OCI-LY3 (cell line): Measurements from ENCODE around the gene CIT.
A peak's percentile ranks its signal among the peaks of the same experiment; 100 is the strongest.

ENCODE experiments used
- H2AFZ ChIP-seq: fragments of 200-600, 300-600 bp; shearing (Covaris generic); 2 replicates; pipeline ENCODE4 v1.6.0; 2014; ENCODE audit warnings: antibody characterized with exemption, low read depth, low read length
- H3K27ac ChIP-seq: fragments of 200-600, 300-600 bp; sonication (generic); 2 replicates; pipeline ENCODE4 v1.5.1; 2014; ENCODE audit warnings: mild to moderate bottlenecking, low read length, moderate library complexity, mixed read lengths
- H3K27me3 ChIP-seq: fragments of 200-600, 300-600 bp; sonication (generic); 2 replicates; pipeline ENCODE4 v1.6.1; 2014; ENCODE audit warnings: low read depth, low read length, mixed read lengths
- H3K36me3 ChIP-seq: fragments of 200-600, 300-600 bp; sonication (generic); replicated peaks from 2 replicates; pipeline ENCODE3; 2014; ENCODE audit warnings: low read depth, low read length, mixed read lengths
- H3K4me1 ChIP-seq: fragments of 300-600, 200-600 bp; sonication (generic); 2 replicates; pipeline ENCODE4 v1.6.1; 2014; ENCODE audit warnings: low read length, mixed read lengths
- H3K4me2 ChIP-seq: fragments of 200-600, 300-600 bp; sonication (generic); 2 replicates; pipeline ENCODE4 v1.6.1; 2014; ENCODE audit warnings: low read length, mixed read lengths
- H3K4me3 ChIP-seq: fragments of 300-600, 200-600 bp; sonication (generic); 2 replicates; pipeline ENCODE4 v1.5.1; 2014; ENCODE audit warnings: antibody characterized with exemption, mild to moderate bottlenecking, low read length, moderate library complexity
- H3K79me2 ChIP-seq: fragments of 300-600, 200-600 bp; shearing (Covaris generic); 2 replicates; pipeline ENCODE4 v1.6.1; 2014; ENCODE audit warnings: mild to moderate bottlenecking, low read length, mixed read lengths
- H3K9ac ChIP-seq: fragments of 300-600, 200-600 bp; shearing (Covaris generic); 2 replicates; pipeline ENCODE4 v1.6.0; 2014; ENCODE audit warnings: mild to moderate bottlenecking, low read length, moderate library complexity
- H3K9me3 ChIP-seq: fragments of 200-600, 300-600 bp; shearing (Covaris generic); 2 replicates; pipeline ENCODE4 v1.6.1; 2014; ENCODE audit warnings: low read length, mixed read lengths; ENCODE audit not compliant: insufficient read depth
- H4K20me1 ChIP-seq: fragments of 200-600, 300-600 bp; sonication (generic); 2 replicates; pipeline ENCODE4 v1.6.1; 2016; ENCODE audit warnings: low read length, mixed read lengths; ENCODE audit not compliant: insufficient read depth
- EZH2phosphoT487 ChIP-seq: fragments of 200-600 bp; shearing (Covaris generic); IDR thresholded peaks from 2 replicates; pipeline ENCODE4 v1.6.1; 2018; ENCODE audit warnings: antibody characterized with exemption, mixed run types, low read depth
- TF ChIP-seq, protein P1 (sequence below): fragments of 200-600, 300-600 bp; sonication (generic); IDR thresholded peaks from 2 replicates; pipeline ENCODE4 v1.5.1; 2014; ENCODE audit warnings: antibody characterized with exemption, low read length, low read depth

Gene CIT

GRCh38 chr12:119681728-119682638 is 195.1 kb downstream of the CIT start:
- Histone ChIP-seq H3K9me3 (no peaks in the 10 kb centered on the region), H3K27ac (peak overlapping the region; percentile 70), H3K9ac (peak overlapping the region; percentile 21; the same call in 1 of the 2 replicates), H3K4me2 (peak overlapping the region; percentile 57), H3K79me2 (no peaks in the 10 kb centered on the region), H4K20me1 (no peaks in the 10 kb centered on the region), H2AFZ (no peak overlapping the region), H3K27me3 (no peaks in the 10 kb centered on the region), H3K4me1 (peaks cover 22% of the 10 kb centered on the region), H3K4me3 (peak overlapping the region; percentile 36), H3K36me3 (peaks cover 54% of the 10 kb centered on the region)
- TF ChIP-seq, protein P1, sequence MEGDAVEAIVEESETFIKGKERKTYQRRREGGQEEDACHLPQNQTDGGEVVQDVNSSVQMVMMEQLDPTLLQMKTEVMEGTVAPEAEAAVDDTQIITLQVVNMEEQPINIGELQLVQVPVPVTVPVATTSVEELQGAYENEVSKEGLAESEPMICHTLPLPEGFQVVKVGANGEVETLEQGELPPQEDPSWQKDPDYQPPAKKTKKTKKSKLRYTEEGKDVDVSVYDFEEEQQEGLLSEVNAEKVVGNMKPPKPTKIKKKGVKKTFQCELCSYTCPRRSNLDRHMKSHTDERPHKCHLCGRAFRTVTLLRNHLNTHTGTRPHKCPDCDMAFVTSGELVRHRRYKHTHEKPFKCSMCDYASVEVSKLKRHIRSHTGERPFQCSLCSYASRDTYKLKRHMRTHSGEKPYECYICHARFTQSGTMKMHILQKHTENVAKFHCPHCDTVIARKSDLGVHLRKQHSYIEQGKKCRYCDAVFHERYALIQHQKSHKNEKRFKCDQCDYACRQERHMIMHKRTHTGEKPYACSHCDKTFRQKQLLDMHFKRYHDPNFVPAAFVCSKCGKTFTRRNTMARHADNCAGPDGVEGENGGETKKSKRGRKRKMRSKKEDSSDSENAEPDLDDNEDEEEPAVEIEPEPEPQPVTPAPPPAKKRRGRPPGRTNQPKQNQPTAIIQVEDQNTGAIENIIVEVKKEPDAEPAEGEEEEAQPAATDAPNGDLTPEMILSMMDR, result no peak
- TF ChIP-seq EZH2phosphoT487, result no peak

GRCh38 chr12:119681111-119681510 is 196.0 kb downstream of the CIT start:
- Histone ChIP-seq H3K4me2 (no peak overlapping the region), H3K79me2 (no peaks in the 10 kb centered on the region), H3K27ac (no peak overlapping the region; the same call in 1 of the 2 replicates), H2AFZ (no peak overlapping the region), H3K4me3 (no peak overlapping the region), H3K27me3 (no peaks in the 10 kb centered on the region), H3K4me1 (peaks cover 22% of the 10 kb centered on the region), H3K9ac (no peak overlapping the region), H4K20me1 (no peaks in the 10 kb centered on the region), H3K36me3 (peaks cover 63% of the 10 kb centered on the region), H3K9me3 (no peaks in the 10 kb centered on the region)
- TF ChIP-seq, protein P1, result no peak
- no peak for TF ChIP-seq EZH2phosphoT487

DNA sequence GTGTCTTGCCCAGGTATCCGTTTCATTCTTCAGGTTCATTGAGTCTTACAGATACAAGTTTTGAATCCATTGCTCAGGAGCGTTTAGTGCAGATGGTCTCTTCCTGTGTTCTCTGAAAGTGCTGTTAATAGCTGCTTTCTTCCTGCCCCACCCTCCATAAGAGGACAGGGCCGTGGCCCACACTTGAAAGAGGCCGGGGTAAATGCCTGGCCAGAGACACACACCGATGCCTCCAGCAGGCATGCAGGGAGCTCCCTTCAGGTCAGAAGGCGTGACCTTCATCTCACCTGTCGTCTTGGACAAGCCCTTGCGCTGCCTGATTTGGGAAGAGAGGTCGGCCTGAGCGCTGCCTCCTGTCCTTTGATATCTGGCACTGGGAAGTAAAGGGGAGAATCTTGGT is 197.6 kb downstream of the CIT start:
- Histone ChIP-seq H3K27ac (no peak overlapping the region), H2AFZ (no peak overlapping the region), H3K4me1 (peaks cover 22% of the 10 kb centered on the region), H3K27me3 (no peaks in the 10 kb centered on the region), H3K79me2 (no peaks in the 10 kb centered on the region), H3K36me3 (peaks cover 74% of the 10 kb centered on the region), H3K4me2 (no peak overlapping the region), H3K9me3 (no peaks in the 10 kb centered on the region), H3K9ac (no peak overlapping the region), H3K4me3 (no peak overlapping the region), H4K20me1 (no peaks in the 10 kb centered on the region)
- no peak for TF ChIP-seq EZH2phosphoT487
- TF ChIP-seq, protein P1, result no peak

DNA sequence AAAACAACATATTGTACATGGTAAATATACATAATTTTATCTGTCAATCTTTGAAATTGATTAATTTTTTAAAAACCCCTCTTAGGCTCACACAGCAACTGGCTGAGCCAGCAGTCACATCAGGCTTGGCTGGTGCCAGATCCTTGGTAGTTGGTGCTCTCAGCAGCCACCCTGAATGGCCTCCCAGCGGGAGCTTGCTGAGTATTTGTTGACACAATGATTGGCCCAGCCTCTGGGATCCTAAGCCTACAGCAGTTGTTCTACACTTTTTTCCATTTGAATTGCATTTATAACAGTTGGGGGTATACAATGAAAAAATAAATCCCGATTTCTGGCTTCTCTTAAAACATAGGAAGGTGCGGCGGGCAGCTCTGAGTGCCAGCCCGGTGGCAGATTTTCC is 198.0 kb downstream of the CIT start:
- Histone ChIP-seq H3K4me1 (peaks cover 22% of the 10 kb centered on the region), H4K20me1 (no peaks in the 10 kb centered on the region), H3K36me3 (peaks cover 78% of the 10 kb centered on the region)

More for the DNA sequence above, 198.0 kb downstream of the CIT start:
- TF ChIP-seq, protein P1, result no peak
- no peak for TF ChIP-seq EZH2phosphoT487
- Histone ChIP-seq H3K79me2 (no peaks in the 10 kb centered on the region), H3K9ac (no peak overlapping the region), H3K4me3 (no peak overlapping the region), H2AFZ (no peak overlapping the region), H3K9me3 (no peaks in the 10 kb centered on the region), H3K27ac (no peak overlapping the region), H3K4me2 (no peak overlapping the region), H3K27me3 (no peaks in the 10 kb centered on the region)
